ENCODE results near the gene NRXN2.

GRCh38 chr11:64743591-64744543 lies 20.9 kb upstream of the NRXN2 start, which contains the start of gene RASGRP2:
- TF ChIP-seq ZNF654 (tag by site-specific recombination; IDR thresholded peaks at IDR 0.05; ENCODE audit: low read depth) (peak; percentile 58), BCL6B (tag by site-specific recombination; IDR thresholded peaks at IDR 0.05) (no peak)
